ENCODE measurements around the gene DNAJC30. TPM values are rescaled to one million over a fixed set of nuclear protein-coding genes. Genes with fewer than 3 reads are reported as not detected.
A peak's percentile ranks its signal among the peaks of the same experiment; 100 is the strongest.

Gene DNAJC30
- total RNA-seq, 3 donors from 2014 or later (not counting 1 experiment from before 2014, with no cell fraction given), result 8.7 to 9.9 (median 9.3) TPM

GRCh38 chr7:73669858-73670385 lies 13.3 kb downstream of the DNAJC30 start:
- no peak overlapping the region for H3K4me3 Mint-ChIP-seq
- H3K36me3 ChIP-seq (ENCODE audit: control insufficient read depth, insufficient read depth, low read length), result no peaks in the 10 kb centered on the region
- 73% methylated on average over 12 of the region's 12 CpGs for WGBS (ENCODE audit: insufficient coverage)
- peaks cover 13% of the 10 kb centered on the region for H3K27me3 ChIP-seq (ENCODE audit: control insufficient read depth, insufficient read depth, low read length)
- intact Hi-C loops (cut with micrococcal nuclease), result loop anchor here (5.0 kb wide), 2 partner anchors 63 to 67 kb away; partner anchors contain the start of gene ABHD11
- no peak for ATAC-seq
- no peak for TF ChIP-seq CTCF (IDR thresholded peaks at IDR 0.05)
- peaks cover 8 to 20% of the 10 kb centered on the region in 2 donors for H3K27me3 Mint-ChIP-seq (ENCODE audit: low read depth in 2 of 2)
- no peak overlapping the region for H3K27ac ChIP-seq (ENCODE audit: low read length)
- H3K4me1 ChIP-seq (ENCODE audit: control insufficient read depth, insufficient read depth, low read length), result peaks cover 10% of the 10 kb centered on the region
- H3K27ac Mint-ChIP-seq, result no peak overlapping the region
- peaks cover 0 to 10% of the 10 kb centered on the region in 2 donors for H3K4me1 Mint-ChIP-seq
- no peak overlapping the region for H3K4me3 ChIP-seq (ENCODE audit: low read length)
- no peak for DNase-seq
- no peaks in the 10 kb centered on the region for H3K9me3 ChIP-seq (ENCODE audit: control insufficient read depth, insufficient read depth, low read length)
- H3K9me3 Mint-ChIP-seq, result no peaks in the 10 kb centered on the region
- H3K36me3 Mint-ChIP-seq, result no peaks in the 10 kb centered on the region

GRCh38 chr7:73669288-73669701 lies 14.0 kb downstream of the DNAJC30 start:
- H3K9me3 ChIP-seq (ENCODE audit: control insufficient read depth, insufficient read depth, low read length), result no peaks in the 10 kb centered on the region
- Mint-ChIP-seq H3K27ac (no peak overlapping the region), H3K27me3 (ENCODE audit: low read depth in 2 of 2) (peaks cover 11 to 24% of the 10 kb centered on the region in 2 donors), H3K9me3 (no peaks in the 10 kb centered on the region), H3K4me1 (peaks cover 0 to 10% of the 10 kb centered on the region in 2 donors), H3K4me3 (no peak overlapping the region), H3K36me3 (no peaks in the 10 kb centered on the region)
- 59% methylated on average over 19 of the region's 19 CpGs for WGBS (ENCODE audit: insufficient coverage)
- intact Hi-C loops (cut with micrococcal nuclease), result loop anchor here (5.0 kb wide), 2 partner anchors 62 to 68 kb away; partner anchors contain the start of gene ABHD11
- H3K27ac ChIP-seq (ENCODE audit: low read length), result no peak overlapping the region
- H3K4me1 ChIP-seq (ENCODE audit: control insufficient read depth, insufficient read depth, low read length), result peaks cover 10% of the 10 kb centered on the region
- no peak for DNase-seq
- peaks cover 16% of the 10 kb centered on the region for H3K27me3 ChIP-seq (ENCODE audit: control insufficient read depth, insufficient read depth, low read length)
- no peaks in the 10 kb centered on the region for H3K36me3 ChIP-seq (ENCODE audit: control insufficient read depth, insufficient read depth, low read length)
- TF ChIP-seq CTCF (IDR thresholded peaks at IDR 0.05), result no peak
- no peak overlapping the region for H3K4me3 ChIP-seq (ENCODE audit: low read length)
- ATAC-seq, result no peak

GRCh38 chr7:73668886-73669230 lies 14.4 kb downstream of the DNAJC30 start:
- no peaks in the 10 kb centered on the region for H3K9me3 ChIP-seq (ENCODE audit: control insufficient read depth, insufficient read depth, low read length)
- H3K4me1 Mint-ChIP-seq, result peaks cover 0 to 10% of the 10 kb centered on the region in 2 donors
- H3K27me3 ChIP-seq (ENCODE audit: control insufficient read depth, insufficient read depth, low read length), result peaks cover 17% of the 10 kb centered on the region
- H3K9me3 Mint-ChIP-seq, result no peaks in the 10 kb centered on the region
- H3K4me3 Mint-ChIP-seq, result peak overlapping the region; percentile 63
- no peak for TF ChIP-seq CTCF (IDR thresholded peaks at IDR 0.05)
- H3K36me3 ChIP-seq (ENCODE audit: control insufficient read depth, insufficient read depth, low read length), result no peaks in the 10 kb centered on the region
- peak overlapping the region in 1 of 2 donors; percentile 13 for H3K27ac Mint-ChIP-seq
- no peak overlapping the region for H3K27ac ChIP-seq (ENCODE audit: low read length)
- H3K4me1 ChIP-seq (ENCODE audit: control insufficient read depth, insufficient read depth, low read length), result peaks cover 10% of the 10 kb centered on the region
- DNase-seq, result no peak
- no peak overlapping the region for H3K4me3 ChIP-seq (ENCODE audit: low read length)
- H3K27me3 Mint-ChIP-seq (ENCODE audit: low read depth in 2 of 2), result peaks cover 15 to 27% of the 10 kb centered on the region in 2 donors
- ATAC-seq, result no peak
- H3K36me3 Mint-ChIP-seq, result no peaks in the 10 kb centered on the region
- intact Hi-C loops (cut with micrococcal nuclease), result loop anchor here (5.0 kb wide), 2 partner anchors 62 to 68 kb away; partner anchors contain the start of gene ABHD11
- WGBS (ENCODE audit: insufficient coverage), result 32% methylated on average over 4 of the region's 5 CpGs

Measured in natural killer cell (primary cell).